Left renal cortex interstitium (tissue), 4 donors: ENCODE results near the gene CBFB. TPM values are rescaled to one million over a fixed set of nuclear protein-coding genes. Genes with fewer than 3 reads are reported as not detected.
A peak's percentile ranks its signal among the peaks of the same experiment; 100 is the strongest.
"Not testable (repeated sequence)": the region's sequence is repeated elsewhere in the genome, so short reads cannot be mapped to it uniquely, and the experiment has no call there.

ENCODE experiments used
- DNase-seq, 4 donors: peaks; one replicate each; pipeline ENCODE4 v3.0.0-alpha.2; 2013; ENCODE audit warnings: low read depth in 4 of 4, low spot score in 2 of 4, missing footprints in 1 of 4
- polyA plus RNA-seq, 4 donors: library from polyadenylated mRNA; unstranded; fragments of 120-200 nt; gene quantifications; one replicate each; pipeline ENCODE4 v1.2.1, GENCODE V29; 2013; ENCODE audit not compliant: insufficient read length in 4 of 4

The CBFB gene
- 10 to 100 TPM; 62.3 to 77.1 (median 65.0) TPM for polyA plus RNA-seq

DNA sequence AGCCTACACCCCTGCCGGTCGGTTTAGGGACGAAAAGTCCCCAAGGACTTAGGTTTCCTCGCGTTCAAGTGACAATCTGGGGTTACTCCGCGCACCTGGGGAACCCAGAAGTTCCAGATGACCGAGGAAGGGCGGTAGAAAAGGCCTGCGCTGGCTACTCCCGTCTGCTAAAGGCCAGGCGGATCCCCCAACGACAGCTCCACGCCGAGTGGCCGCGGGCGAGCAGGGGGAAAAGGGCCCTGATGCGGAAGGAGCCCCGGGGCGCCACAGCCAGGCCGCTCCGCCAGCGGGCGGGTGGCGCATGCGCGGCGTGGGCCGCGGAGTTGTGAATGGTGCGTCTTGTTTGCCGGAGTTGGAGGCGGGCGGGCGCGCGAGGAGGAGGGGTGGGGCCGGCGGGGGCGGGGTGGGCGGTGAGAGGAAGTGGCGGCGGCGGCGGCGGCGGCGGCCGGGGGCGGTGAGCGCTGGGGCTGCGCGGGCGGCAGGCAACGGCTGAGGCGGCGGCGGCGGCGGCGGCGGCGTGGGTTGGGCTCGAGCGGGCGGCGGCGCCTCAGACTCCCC, at the start of gene CBFB:
TSS of gene CBFB (plus strand) at position 454 of the 558 bp plus-strand sequence. CDS start 259 bp downstream, outside the sequence.
- DNase-seq, result peak in 1 of 4 donors; percentile 82

GRCh38 chr16:66983033-66983432, 45.9 kb upstream of the CBFB start:
- no peak for DNase-seq

- no peak for DNase-seq
Measured at GRCh38 chr16:66984892-66985311, 44.0 kb upstream of the CBFB start.

DNA sequence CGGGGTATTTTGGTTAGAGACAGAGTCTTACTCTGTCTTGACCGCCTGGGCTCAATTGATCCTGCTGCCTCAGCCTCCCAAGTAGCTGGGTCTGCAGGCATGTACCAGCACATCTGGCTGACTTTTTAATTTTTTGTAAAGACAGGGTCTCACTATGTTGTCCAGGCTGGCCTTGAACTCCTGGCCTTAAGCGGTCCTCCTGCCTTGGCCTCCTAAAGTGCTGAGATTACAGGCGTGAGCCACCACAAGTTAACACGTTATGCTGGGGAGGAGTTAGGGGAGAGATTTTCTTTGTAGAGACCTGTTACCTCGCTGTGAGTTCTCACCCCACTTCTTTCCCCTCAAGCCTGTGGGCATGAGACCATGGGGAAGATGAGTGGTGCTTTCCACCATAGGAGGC, 42.4 kb upstream of the CBFB start:
- no peak for DNase-seq

GRCh38 chr16:66988197-66988788, 40.7 kb upstream of the CBFB start, which contains the start of gene CES4A:
Gene CES4A (plus strand): TSS chr16:66988589. CDS start chr16:66988773, 184 bp downstream.
- no peak for DNase-seq

GRCh38 chr16:66991545-66992077, 37.3 kb upstream of the CBFB start:
- no peak for DNase-seq

DNA sequence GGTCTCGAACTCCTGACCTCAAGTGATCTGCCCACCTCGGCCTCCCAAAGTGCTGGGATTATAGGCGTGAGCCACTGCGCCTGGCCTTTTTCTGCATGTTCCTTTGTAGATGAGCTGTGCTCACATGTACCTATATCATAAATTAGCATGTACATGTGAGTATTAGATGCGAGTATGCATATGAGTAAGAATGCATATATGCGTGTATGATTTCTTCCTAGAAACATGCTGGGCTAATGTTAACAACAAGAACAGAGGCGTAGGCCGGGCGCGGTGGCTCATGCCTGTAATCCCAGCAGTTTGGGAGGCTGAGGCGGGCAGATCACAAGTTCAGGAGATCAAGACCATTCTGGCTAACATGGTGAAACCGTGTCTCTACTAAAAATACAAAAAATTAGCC, 35.4 kb upstream of the CBFB start:
- DNase-seq, result not testable (repeated sequence)

GRCh38 chr16:66996324-66996982, 32.5 kb upstream of the CBFB start:
- no peak for DNase-seq

DNA sequence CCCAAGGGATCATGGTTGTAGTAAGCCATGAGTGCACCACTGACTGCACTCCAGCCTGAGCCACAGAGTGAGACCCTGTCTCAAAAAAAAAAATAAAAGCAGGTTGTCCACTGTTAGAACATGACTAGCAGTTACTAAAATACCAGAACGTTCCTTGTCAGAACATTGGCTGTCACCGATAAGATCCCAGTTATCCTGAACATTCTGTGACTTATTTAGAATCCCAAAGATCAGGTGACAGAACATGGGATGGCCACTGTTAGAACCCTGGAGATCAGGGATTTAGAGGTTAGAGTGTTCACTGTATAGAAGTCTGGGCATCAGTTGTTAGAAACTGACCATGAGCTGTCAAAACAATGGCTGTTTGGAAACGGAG, 32.0 kb upstream of the CBFB start:
- DNase-seq, result no peak

- no peak for DNase-seq
Measured at GRCh38 chr16:67000384-67001351, 28.3 kb upstream of the CBFB start.

DNA sequence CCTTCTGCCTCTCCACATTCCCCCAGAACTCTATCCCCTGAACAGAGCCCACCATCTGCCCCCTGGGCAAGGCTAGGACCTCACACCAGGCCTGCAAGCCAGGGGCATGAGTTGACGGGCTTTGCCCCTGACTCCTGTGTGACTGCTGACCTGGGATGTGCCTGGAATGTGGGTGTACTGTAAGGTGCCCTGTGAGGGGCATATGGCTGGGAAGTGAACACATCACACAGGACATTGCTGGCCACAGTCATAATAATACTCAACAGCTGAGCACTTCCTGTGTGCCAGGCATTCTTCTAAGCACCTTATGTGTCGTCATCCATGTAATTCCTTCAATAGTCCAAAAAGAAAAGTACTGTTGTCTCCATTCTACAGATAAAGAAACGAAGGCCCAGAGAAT, 27.2 kb upstream of the CBFB start:
- no peak for DNase-seq

- DNase-seq, result no peak
Measured at GRCh38 chr16:67006930-67007658, 21.9 kb upstream of the CBFB start.

GRCh38 chr16:67009158-67009557, 19.8 kb upstream of the CBFB start:
- DNase-seq, result no peak

- no peak for DNase-seq
Measured at GRCh38 chr16:67011274-67011673, 17.7 kb upstream of the CBFB start.

- no peak for DNase-seq
Measured at GRCh38 chr16:67013233-67013822, 15.6 kb upstream of the CBFB start.

- DNase-seq, result peak in 1 of 4 donors; percentile 85
Measured at GRCh38 chr16:67013823-67014633, 14.9 kb upstream of the CBFB start.

DNA sequence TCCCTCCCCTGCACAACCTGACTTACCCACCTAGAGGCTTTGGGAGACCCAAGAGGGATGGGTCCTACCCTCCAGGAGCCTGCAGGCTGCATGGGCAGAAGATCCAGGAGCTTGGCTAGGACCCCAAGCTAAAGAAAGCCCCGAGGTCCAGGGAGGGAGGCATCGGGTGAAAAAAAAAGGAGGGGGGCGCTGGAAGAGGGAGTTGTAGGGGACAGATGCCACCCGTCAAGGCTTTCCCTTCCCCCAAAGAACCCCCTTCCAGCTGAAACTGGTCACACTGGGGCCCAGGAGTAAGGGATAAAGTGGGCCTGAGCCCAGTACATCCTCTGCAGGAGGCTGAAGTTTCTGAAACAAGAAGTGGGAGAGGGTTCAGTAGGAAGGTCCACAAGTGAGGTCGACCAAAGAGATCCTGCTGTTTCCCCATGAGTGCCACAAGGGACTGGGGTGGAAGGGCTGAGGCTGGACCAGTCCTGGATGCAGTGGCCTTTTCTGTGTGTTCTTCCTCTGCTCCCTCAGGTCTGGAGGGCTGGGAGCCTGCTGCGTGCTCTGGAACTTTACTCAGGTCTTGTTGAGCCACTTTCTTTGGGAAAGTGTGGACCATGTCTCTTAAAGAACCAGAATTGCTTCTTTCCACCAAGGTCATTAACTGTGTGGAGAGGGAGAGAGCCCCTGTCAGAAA, 14.2 kb upstream of the CBFB start:
- no peak for DNase-seq

DNA sequence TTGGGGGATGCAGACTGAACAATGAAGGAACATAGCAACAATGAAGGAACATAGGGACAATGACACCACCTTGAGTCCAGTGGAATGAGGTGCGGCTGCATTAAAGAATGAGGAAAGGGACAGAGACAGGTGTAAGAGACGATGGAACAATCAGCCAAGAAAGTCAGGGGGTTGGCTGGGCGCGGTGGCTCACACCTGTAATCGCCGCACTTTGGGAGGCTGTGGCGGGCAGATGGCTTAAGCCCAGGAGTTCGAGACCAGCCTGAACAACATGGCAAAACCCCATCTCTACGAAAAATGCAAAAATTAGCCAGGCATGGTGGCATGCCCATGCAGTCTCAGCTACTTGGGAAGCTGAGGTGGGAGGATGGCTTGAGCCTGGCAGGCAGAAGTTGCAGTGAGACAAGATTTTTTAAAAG, 13.6 kb upstream of the CBFB start:
- no peak for DNase-seq
